Endothelial cell of umbilical vein (primary cell): ENCODE data around the gene DLX3.

Source experiments
- EZH2 ChIP-seq: IDR thresholded peaks from 2 replicates; pipeline ENCODE4 v1.6.1; 2012; ENCODE audit warnings: borderline replicate concordance, low read depth, mild to moderate bottlenecking, moderate library complexity, low read length, inconsistent platforms; ENCODE audit not compliant: severe bottlenecking
- FOS ChIP-seq: IDR thresholded peaks from 2 replicates; pipeline ENCODE4 v1.6.1; 2011; ENCODE audit warnings: mild to moderate bottlenecking, low read length, moderate library complexity, borderline replicate concordance; ENCODE audit not compliant: insufficient read depth
- JUN ChIP-seq: IDR thresholded peaks from 2 replicates; pipeline ENCODE4 v1.6.1; 2011; ENCODE audit warnings: borderline replicate concordance, low read depth; ENCODE audit not compliant: insufficient read length, insufficient read depth
- POLR2A ChIP-seq: IDR thresholded peaks from 2 replicates; pipeline ENCODE4 v1.6.1; 2012; ENCODE audit warnings: low read depth, mild to moderate bottlenecking, control low read depth, low read length
- POLR2AphosphoS5 ChIP-seq: IDR thresholded peaks from 2 replicates; pipeline ENCODE4 v1.6.1; 2012; ENCODE audit warnings: low read depth, mild to moderate bottlenecking, control low read depth, low read length, moderate library complexity; ENCODE audit not compliant: insufficient read depth
- TF ChIP-seq, protein P1 (sequence below), 2 donors: IDR thresholded peaks; 1 replicate in 1 of 2; 2 replicates in 1 of 2; pipeline ENCODE4 v1.5.1; 2011; ENCODE audit warnings: low read length in 2 of 2, mild to moderate bottlenecking in 2 of 2, moderate library complexity in 2 of 2, control low read depth in 1 of 2, inconsistent platforms in 1 of 2, low read depth in 1 of 2; ENCODE audit not compliant: insufficient read depth in 1 of 2; ENCODE audit errors: extremely low read depth in 1 of 2
- TF ChIP-seq, protein P2 (sequence below): IDR thresholded peaks from 2 replicates; pipeline ENCODE4 v1.6.1; 2011; ENCODE audit not compliant: insufficient read depth, insufficient read length

DNA sequence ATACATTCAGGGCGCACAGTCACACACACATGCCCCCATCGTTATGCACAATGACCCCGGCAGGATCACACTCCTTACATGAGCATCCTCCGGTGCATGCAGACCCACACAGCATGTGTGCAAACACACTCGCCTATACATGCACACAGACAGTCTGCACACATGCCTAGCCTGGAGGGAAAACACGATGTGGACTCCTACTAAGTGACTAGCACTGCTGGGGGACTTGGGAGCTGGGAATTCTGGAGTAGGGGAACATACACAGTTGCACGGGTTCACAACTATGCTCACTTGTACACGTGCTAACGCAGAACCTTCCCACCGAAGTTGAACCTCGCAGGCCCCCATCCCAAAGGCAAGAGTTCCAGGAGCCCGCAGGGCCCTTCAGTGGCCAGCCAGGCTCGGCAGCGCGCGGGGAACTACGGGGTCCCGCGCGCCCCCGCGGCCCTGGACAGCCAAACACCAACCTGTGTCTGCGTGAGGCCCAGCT is 2.0 kb downstream of the DLX3 start:
- TF ChIP-seq, protein P1, sequence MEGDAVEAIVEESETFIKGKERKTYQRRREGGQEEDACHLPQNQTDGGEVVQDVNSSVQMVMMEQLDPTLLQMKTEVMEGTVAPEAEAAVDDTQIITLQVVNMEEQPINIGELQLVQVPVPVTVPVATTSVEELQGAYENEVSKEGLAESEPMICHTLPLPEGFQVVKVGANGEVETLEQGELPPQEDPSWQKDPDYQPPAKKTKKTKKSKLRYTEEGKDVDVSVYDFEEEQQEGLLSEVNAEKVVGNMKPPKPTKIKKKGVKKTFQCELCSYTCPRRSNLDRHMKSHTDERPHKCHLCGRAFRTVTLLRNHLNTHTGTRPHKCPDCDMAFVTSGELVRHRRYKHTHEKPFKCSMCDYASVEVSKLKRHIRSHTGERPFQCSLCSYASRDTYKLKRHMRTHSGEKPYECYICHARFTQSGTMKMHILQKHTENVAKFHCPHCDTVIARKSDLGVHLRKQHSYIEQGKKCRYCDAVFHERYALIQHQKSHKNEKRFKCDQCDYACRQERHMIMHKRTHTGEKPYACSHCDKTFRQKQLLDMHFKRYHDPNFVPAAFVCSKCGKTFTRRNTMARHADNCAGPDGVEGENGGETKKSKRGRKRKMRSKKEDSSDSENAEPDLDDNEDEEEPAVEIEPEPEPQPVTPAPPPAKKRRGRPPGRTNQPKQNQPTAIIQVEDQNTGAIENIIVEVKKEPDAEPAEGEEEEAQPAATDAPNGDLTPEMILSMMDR (IDR thresholded peaks at IDR 0.05; ENCODE audit: extremely low read depth in 1 of 2, insufficient read depth in 1 of 2, low read depth in 1 of 2, low read length in 2 of 2) = no peak
- TF ChIP-seq POLR2A = no peak
- no peak for TF ChIP-seq JUN
- TF ChIP-seq EZH2 = no peak
- TF ChIP-seq POLR2AphosphoS5 = no peak
- TF ChIP-seq FOS = no peak
- TF ChIP-seq, protein P2, sequence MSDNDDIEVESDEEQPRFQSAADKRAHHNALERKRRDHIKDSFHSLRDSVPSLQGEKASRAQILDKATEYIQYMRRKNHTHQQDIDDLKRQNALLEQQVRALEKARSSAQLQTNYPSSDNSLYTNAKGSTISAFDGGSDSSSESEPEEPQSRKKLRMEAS = no peak
